ENCODE data around the gene PTBP2. TPM values are rescaled to one million over a fixed set of nuclear protein-coding genes. Genes with fewer than 3 reads are reported as not detected.

Gene PTBP2
- total RNA-seq, 1 experiment from 2014 or later, result 13.2 TPM

DNA sequence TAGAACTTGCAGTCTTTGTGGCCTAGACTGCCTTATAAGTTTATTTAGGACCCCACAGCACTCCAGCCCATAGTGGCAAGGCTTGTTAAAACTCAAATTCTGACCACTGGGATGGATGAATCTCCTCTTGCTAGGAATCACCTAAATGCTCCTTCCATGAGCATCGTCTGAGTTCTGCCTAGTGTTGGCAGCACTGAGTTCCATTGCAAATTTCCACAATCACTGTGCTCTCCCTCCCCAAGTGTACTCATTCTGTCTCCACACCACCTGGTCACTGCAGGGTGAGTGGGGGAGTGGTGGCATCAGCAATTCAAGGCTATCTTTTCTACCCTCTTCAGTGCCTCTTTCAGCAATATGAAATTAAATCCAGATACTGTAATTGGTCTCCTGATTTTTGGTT, 46.7 kb upstream of the PTBP2 start:
- Histone ChIP-seq H3K4me1 (ENCODE audit: control insufficient read depth in 1 of 2, insufficient read depth in 2 of 2, low read length in 2 of 2) (no peaks in the 10 kb centered on the region), H3K4me3 (replicated peaks in 1 of 2; ENCODE audit: low read depth in 1 of 2, low read length in 2 of 2) (no peak overlapping the region), H2AFZ (ENCODE audit: low read depth, low read length, poor library complexity, severe bottlenecking) (no peak overlapping the region), H3K9me2 (ENCODE audit: insufficient read depth) (no peaks in the 10 kb centered on the region), H4K20me1 (ENCODE audit: insufficient read depth) (no peaks in the 10 kb centered on the region), H3K79me2 (ENCODE audit: insufficient read depth, low read length) (no peaks in the 10 kb centered on the region), H3K27me3 (ENCODE audit: insufficient read depth, low read length) (no peaks in the 10 kb centered on the region), H3K27ac (ENCODE audit: low read depth, low read length) (no peak overlapping the region), H3K36me3 (ENCODE audit: control insufficient read depth in 1 of 2, insufficient read depth in 2 of 2, low read length in 2 of 2) (no peaks in the 10 kb centered on the region), H3K9me3 (ENCODE audit: control insufficient read depth in 1 of 2, insufficient read depth in 1 of 2, low read depth in 1 of 2, low read length in 2 of 2) (no peaks in the 10 kb centered on the region), H3K9ac (ENCODE audit: low read length) (no peak overlapping the region), H3K4me2 (ENCODE audit: low read length) (no peak overlapping the region)
- intact Hi-C loops (cut with micrococcal nuclease), result no loop called here
- peak; percentile 72 for ATAC-seq
- no TSS peak for BruUV-seq (replicated peaks)
- DNase-seq (ENCODE audit: low read depth, low spot score), result no peak
- TF ChIP-seq CBX3 (IDR thresholded peaks at IDR 0.05; ENCODE audit: low read depth) (no peak), ZFX (IDR thresholded peaks at IDR 0.05) (no peak), TCF7L2 (IDR thresholded peaks at IDR 0.05; ENCODE audit: borderline replicate concordance, extremely low read depth, insufficient read depth, insufficient read length) (no peak), SRF (IDR thresholded peaks at IDR 0.05; ENCODE audit: low read depth) (no peak), EZH2phosphoT487 (IDR thresholded peaks at IDR 0.05; ENCODE audit: borderline replicate concordance) (no peak), EGR1 (IDR thresholded peaks at IDR 0.05; ENCODE audit: low read depth) (no peak), ZNF274 (IDR thresholded peaks at IDR 0.05; ENCODE audit: low read depth, low read length) (no peak), RAD21 (IDR thresholded peaks at IDR 0.05; ENCODE audit: low read depth) (no peak)
- TF ChIP-seq, protein P1, sequence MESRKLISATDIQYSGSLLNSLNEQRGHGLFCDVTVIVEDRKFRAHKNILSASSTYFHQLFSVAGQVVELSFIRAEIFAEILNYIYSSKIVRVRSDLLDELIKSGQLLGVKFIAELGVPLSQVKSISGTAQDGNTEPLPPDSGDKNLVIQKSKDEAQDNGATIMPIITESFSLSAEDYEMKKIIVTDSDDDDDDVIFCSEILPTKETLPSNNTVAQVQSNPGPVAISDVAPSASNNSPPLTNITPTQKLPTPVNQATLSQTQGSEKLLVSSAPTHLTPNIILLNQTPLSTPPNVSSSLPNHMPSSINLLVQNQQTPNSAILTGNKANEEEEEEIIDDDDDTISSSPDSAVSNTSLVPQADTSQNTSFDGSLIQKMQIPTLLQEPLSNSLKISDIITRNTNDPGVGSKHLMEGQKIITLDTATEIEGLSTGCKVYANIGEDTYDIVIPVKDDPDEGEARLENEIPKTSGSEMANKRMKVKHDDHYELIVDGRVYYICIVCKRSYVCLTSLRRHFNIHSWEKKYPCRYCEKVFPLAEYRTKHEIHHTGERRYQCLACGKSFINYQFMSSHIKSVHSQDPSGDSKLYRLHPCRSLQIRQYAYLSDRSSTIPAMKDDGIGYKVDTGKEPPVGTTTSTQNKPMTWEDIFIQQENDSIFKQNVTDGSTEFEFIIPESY (IDR thresholded peaks at IDR 0.05; ENCODE audit: extremely low read depth, insufficient replicate concordance, low read length), result no peak
- POLR2A ChIA-PET, result no interaction called here
- CTCF ChIA-PET, result no interaction called here
- RAD21 ChIA-PET (ENCODE audit: low non-redundant PET in 1 of 2, low total read pairs in 2 of 2, uncharacterized antibody in 2 of 2, unreplicated experiment in 2 of 2), result no interaction called here

DNA sequence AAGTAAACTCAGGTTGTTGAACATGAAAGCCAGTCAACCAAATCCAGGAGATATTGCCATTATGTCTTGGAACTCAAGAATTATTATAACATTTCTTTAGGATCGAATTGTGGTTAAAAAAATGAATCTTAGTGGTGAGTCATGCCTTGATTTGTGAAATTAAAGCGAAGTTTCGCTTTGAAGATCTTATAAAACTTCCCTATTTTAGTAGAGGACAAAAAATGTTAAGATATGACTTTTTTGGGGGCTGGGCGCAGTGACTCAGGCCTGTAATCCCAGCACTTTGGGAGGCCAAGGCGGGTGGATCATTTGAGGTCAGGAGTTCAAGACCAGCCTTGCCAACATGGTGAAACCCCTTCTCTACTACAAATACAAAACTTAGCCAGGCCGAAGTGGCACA, 39.5 kb upstream of the PTBP2 start:
- intact Hi-C loops (cut with micrococcal nuclease), result no loop called here
- H3K36me3 ChIP-seq (ENCODE audit: control insufficient read depth in 1 of 2, insufficient read depth in 2 of 2, low read length in 2 of 2), result no peaks in the 10 kb centered on the region

More for the DNA sequence above, 39.5 kb upstream of the PTBP2 start:
- Histone ChIP-seq H3K9me3 (ENCODE audit: control insufficient read depth in 1 of 2, insufficient read depth in 1 of 2, low read depth in 1 of 2, low read length in 2 of 2) (no peaks in the 10 kb centered on the region), H3K27ac (ENCODE audit: low read depth, low read length) (no peak overlapping the region), H3K4me1 (ENCODE audit: control insufficient read depth in 1 of 2, insufficient read depth in 2 of 2, low read length in 2 of 2) (no peaks in the 10 kb centered on the region), H3K9ac (ENCODE audit: low read length) (no peak overlapping the region), H3K4me2 (ENCODE audit: low read length) (no peak overlapping the region), H2AFZ (ENCODE audit: low read depth, low read length, poor library complexity, severe bottlenecking) (no peak overlapping the region), H3K27me3 (ENCODE audit: insufficient read depth, low read length) (no peaks in the 10 kb centered on the region), H3K4me3 (replicated peaks in 1 of 2; ENCODE audit: low read depth in 1 of 2, low read length in 2 of 2) (no peak overlapping the region), H3K79me2 (ENCODE audit: insufficient read depth, low read length) (no peaks in the 10 kb centered on the region), H4K20me1 (ENCODE audit: insufficient read depth) (no peaks in the 10 kb centered on the region), H3K9me2 (ENCODE audit: insufficient read depth) (no peaks in the 10 kb centered on the region)
- ChIA-PET CTCF (no interaction called here), POLR2A (no interaction called here), RAD21 (ENCODE audit: low non-redundant PET in 1 of 2, low total read pairs in 2 of 2, uncharacterized antibody in 2 of 2, unreplicated experiment in 2 of 2) (no interaction called here)
- ATAC-seq (no peak), DNase-seq (ENCODE audit: low read depth, low spot score) (no peak)
- TF ChIP-seq SP1 (IDR thresholded peaks at IDR 0.05; ENCODE audit: low read depth) (no peak), EZH2phosphoT487 (IDR thresholded peaks at IDR 0.05; ENCODE audit: borderline replicate concordance) (no peak), RAD21 (IDR thresholded peaks at IDR 0.05; ENCODE audit: low read depth) (no peak), TCF7L2 (IDR thresholded peaks at IDR 0.05; ENCODE audit: borderline replicate concordance, extremely low read depth, insufficient read depth, insufficient read length) (no peak), ZFX (IDR thresholded peaks at IDR 0.05) (no peak), SRF (IDR thresholded peaks at IDR 0.05; ENCODE audit: low read depth) (no peak), CEBPB (IDR thresholded peaks at IDR 0.05; ENCODE audit: low read depth) (no peak), JUND (IDR thresholded peaks at IDR 0.05) (no peak), POLR2A (IDR thresholded peaks at IDR 0.05; ENCODE audit: borderline replicate concordance, extremely low read depth, insufficient read depth, insufficient read length) (no peak), ZNF274 (IDR thresholded peaks at IDR 0.05; ENCODE audit: low read depth, low read length) (no peak)
- TF ChIP-seq, protein P2, sequence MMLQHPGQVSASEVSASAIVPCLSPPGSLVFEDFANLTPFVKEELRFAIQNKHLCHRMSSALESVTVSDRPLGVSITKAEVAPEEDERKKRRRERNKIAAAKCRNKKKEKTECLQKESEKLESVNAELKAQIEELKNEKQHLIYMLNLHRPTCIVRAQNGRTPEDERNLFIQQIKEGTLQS (IDR thresholded peaks at IDR 0.05), result no peak
- TF ChIP-seq, protein P1 (IDR thresholded peaks at IDR 0.05; ENCODE audit: extremely low read depth, insufficient replicate concordance, low read length), result no peak
- TF ChIP-seq, protein P3, sequence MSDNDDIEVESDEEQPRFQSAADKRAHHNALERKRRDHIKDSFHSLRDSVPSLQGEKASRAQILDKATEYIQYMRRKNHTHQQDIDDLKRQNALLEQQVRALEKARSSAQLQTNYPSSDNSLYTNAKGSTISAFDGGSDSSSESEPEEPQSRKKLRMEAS (IDR thresholded peaks at IDR 0.05), result no peak
- BruUV-seq (replicated peaks), result no TSS peak

Measured in HCT116 (cell line).